Cardiac muscle cell (in vitro differentiated cells and primary cell): ENCODE results near the gene ADCY4. TPM values are rescaled to one million over a fixed set of nuclear protein-coding genes. Genes with fewer than 3 reads are reported as not detected.

Source experiments
- DNase-seq, 2 donors: peaks; one replicate each; pipeline versions ENCODE4 v3.0.0 to v3.0.0-alpha.2; 2010 to 2017; ENCODE audit warnings: low read depth in 1 of 2, low spot score in 1 of 2
- H3K27ac ChIP-seq: fragments of 200-600 bp; sonication (generic); 2 replicates; pipeline ENCODE4 v1.5.1; 2016
- H3K27me3 ChIP-seq: fragments of 200-600 bp; sonication (generic); 2 replicates; pipeline ENCODE4 v1.6.0; 2016; ENCODE audit warnings: control low read depth
- H3K36me3 ChIP-seq: fragments of 200-600 bp; sonication (generic); 2 replicates; pipeline ENCODE4 v1.5.1; 2016; ENCODE audit warnings: control low read depth
- H3K4me1 ChIP-seq: fragments of 200-600 bp; sonication (generic); 2 replicates; pipeline ENCODE4 v1.8.1; 2017; ENCODE audit warnings: low read depth, mild to moderate bottlenecking, mixed run types
- H3K4me3 ChIP-seq: fragments of 200-600 bp; sonication (generic); 2 replicates; pipeline ENCODE4 v1.5.1; 2016; ENCODE audit warnings: mild to moderate bottlenecking
- H3K9me3 ChIP-seq: fragments of 200-600 bp; sonication (generic); 2 replicates; pipeline ENCODE4 v1.5.1; 2017; ENCODE audit warnings: low read depth, mild to moderate bottlenecking, control low read depth
- polyA plus RNA-seq: library from polyadenylated mRNA; unstranded; fragments of >200 nt; fragmentation: Nextera tagmentation; extraction: Ambion mirVana; gene quantifications from 2 replicates; pipeline ENCODE4 v1.2.1, GENCODE V29; 2016
- total RNA-seq: library from RNA; depleted of rRNA; stranded (reverse); fragments of >200 nt; gene quantifications from 2 replicates; pipeline ENCODE4 v1.2.3, GENCODE V29; 2016
- TF ChIP-seq, protein P1 (sequence below): IDR thresholded peaks from 2 replicates; pipeline ENCODE4 v1.5.1; 2012; ENCODE audit warnings: low read depth, mild to moderate bottlenecking, low read length

ADCY4 gene
- total and polyA plus RNA-seq, 2 experiments from 2014 or later: 1.5 TPM; not detected in 1

DNA sequence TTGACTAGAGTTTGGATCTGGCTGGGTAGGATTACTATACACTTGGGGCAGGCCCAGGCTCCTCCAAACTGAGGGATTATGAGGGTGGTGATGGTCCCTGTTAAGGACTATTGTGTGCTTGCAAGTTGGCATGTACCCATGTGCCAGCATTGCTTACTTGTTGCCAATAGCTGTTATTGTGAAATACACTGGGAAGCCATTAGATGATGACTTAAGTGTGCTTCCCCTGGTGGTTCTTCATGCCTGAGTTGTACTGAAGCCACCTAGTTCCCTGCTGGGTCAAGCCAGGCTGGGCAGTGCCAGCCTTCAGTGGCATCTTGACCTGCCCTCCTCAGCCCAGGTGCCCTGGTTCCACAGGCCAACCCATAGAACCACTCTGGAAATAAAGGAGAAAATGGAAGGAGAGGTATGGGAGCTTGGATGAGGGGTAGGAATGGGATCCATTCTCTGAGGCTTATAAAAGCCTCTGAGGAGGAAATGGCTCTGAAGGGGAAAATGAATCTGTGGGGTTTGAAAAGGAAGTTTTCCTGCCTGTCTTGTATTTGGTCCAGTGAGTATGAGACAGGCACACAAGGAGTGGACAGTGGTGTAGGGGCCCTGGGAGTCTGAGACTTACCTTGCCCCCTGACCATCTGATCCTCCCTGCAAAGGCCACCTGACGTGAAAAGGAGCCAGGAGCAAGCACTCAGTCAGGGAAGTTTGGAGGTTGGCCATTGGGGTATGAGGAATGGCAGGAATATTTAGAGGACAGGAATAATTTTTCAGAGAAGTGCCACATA lies 22.8 kb downstream of the ADCY4 start:
- no peaks in the 10 kb centered on the region for H3K9me3 ChIP-seq
- H3K4me1 ChIP-seq: no peaks in the 10 kb centered on the region
- H3K27ac ChIP-seq: no peak overlapping the region
- H3K36me3 ChIP-seq: no peaks in the 10 kb centered on the region
- TF ChIP-seq, protein P1, sequence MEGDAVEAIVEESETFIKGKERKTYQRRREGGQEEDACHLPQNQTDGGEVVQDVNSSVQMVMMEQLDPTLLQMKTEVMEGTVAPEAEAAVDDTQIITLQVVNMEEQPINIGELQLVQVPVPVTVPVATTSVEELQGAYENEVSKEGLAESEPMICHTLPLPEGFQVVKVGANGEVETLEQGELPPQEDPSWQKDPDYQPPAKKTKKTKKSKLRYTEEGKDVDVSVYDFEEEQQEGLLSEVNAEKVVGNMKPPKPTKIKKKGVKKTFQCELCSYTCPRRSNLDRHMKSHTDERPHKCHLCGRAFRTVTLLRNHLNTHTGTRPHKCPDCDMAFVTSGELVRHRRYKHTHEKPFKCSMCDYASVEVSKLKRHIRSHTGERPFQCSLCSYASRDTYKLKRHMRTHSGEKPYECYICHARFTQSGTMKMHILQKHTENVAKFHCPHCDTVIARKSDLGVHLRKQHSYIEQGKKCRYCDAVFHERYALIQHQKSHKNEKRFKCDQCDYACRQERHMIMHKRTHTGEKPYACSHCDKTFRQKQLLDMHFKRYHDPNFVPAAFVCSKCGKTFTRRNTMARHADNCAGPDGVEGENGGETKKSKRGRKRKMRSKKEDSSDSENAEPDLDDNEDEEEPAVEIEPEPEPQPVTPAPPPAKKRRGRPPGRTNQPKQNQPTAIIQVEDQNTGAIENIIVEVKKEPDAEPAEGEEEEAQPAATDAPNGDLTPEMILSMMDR: no peak
- H3K4me3 ChIP-seq: no peak overlapping the region
- H3K27me3 ChIP-seq: no peaks in the 10 kb centered on the region
- DNase-seq: peak in 1 of 2 donors; percentile 23

- Histone ChIP-seq H3K27ac (no peak within 1 kb of the TSS), H3K27me3 (no peaks in the 10 kb centered on the region), H3K9me3 (no peaks in the 10 kb centered on the region), H3K4me1 (no peaks in the 10 kb centered on the region), H3K36me3 (no peaks in the 10 kb centered on the region), H3K4me3 (no peak within 1 kb of the TSS)
- peak in 1 of 2 donors; percentile 88 for DNase-seq
- TF ChIP-seq, protein P1: peak; percentile 28
These were observed 23.9 kb downstream of the ADCY4 start, which contains the start of gene LTB4R for GRCh38 chr14:24310646-24311604. LTB4R (plus strand) TSS chr14:24311502; CDS start chr14:24315652, 4,150 bp downstream.

DNA sequence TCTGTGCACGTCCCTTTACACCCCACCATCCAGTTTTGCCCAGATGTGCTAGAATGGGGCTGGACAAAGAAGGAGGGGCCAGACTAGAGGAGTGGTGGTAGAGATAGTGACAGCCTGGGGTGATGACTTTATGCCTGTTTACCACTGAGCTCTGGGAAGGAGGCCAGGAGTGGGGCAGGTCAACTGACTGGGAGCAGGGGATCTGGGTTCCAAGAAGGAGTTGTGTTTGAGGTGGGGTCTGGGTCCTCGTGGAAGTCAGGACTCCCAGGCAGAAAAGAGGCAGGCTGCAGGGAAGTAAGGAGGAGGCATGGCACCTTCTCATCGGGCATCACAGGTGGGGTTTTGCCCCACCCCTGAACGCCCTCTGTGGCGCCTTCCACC lies 24.6 kb downstream of the ADCY4 start:
- no peak overlapping the region for H3K4me3 ChIP-seq
- no peak overlapping the region for H3K27ac ChIP-seq

GRCh38 chr14:24309538-24310264 lies 25.2 kb downstream of the ADCY4 start, which contains the start of gene LTB4R2:
LTB4R2 (plus strand) TSS chr14:24310140; CDS start chr14:24310665, 525 bp downstream.
- Histone ChIP-seq H3K27me3 (no peaks in the 10 kb centered on the region), H3K36me3 (peaks cover 3% of the 10 kb centered on the region), H3K4me1 (no peaks in the 10 kb centered on the region), H3K9me3 (no peaks in the 10 kb centered on the region), H3K27ac (no peak within 1 kb of the TSS), H3K4me3 (no peak within 1 kb of the TSS)
- no peak for DNase-seq
- TF ChIP-seq, protein P1: no peak

More for the DNA sequence above, 24.6 kb downstream of the ADCY4 start:
- Histone ChIP-seq H3K9me3 (no peaks in the 10 kb centered on the region), H3K27me3 (no peaks in the 10 kb centered on the region), H3K4me1 (no peaks in the 10 kb centered on the region), H3K36me3 (no peaks in the 10 kb centered on the region)
- DNase-seq: no peak
- TF ChIP-seq, protein P1: no peak
